CD8-positive, alpha-beta memory T cell (primary cell): ENCODE data around the gene CELSR2. TPM values are rescaled to one million over a fixed set of nuclear protein-coding genes. Genes with fewer than 3 reads are reported as not detected.

Source experiments
- CTCF ChIA-PET: fragments of 350-600 bp; sonication (Branson Sonifier 250); formaldehyde crosslinking; loops from one replicate; lab custom pipeline; 2021; ENCODE audit warnings: antibody characterized with exemption; lab: Charles Lee
- POLR2A ChIA-PET: fragments of 350-600 bp; sonication (Branson Sonifier 250); formaldehyde crosslinking; loops from one replicate; lab custom pipeline; 2021; ENCODE audit warnings: antibody characterized with exemption; lab: Charles Lee
- DNase-seq, 5 donors: peaks; one replicate each; pipeline versions ENCODE4 v3.0.0 to v3.0.0-alpha.2; 2020 to 2022; ENCODE audit warnings: mixed read lengths in 1 of 5
- H3K27ac ChIP-seq: one replicate; pipeline ENCODE4 v1.7.0; 2013; ENCODE audit warnings: low read depth, mild to moderate bottlenecking, low read length, moderate library complexity
- H3K27me3 ChIP-seq: 2 replicates; pipeline ENCODE4 v1.7.0; 2013; ENCODE audit warnings: low read length, mild to moderate bottlenecking; ENCODE audit not compliant: insufficient read depth, poor library complexity, severe bottlenecking
- H3K36me3 ChIP-seq: 2 replicates; pipeline ENCODE4 v1.7.0; 2013; ENCODE audit warnings: mild to moderate bottlenecking, low read length, moderate library complexity; ENCODE audit not compliant: insufficient read depth
- H3K4me1 ChIP-seq: 2 replicates; pipeline ENCODE4 v1.7.0; 2013; ENCODE audit warnings: mild to moderate bottlenecking, low read length, moderate library complexity; ENCODE audit not compliant: insufficient read depth
- H3K4me3 ChIP-seq: 2 replicates; pipeline ENCODE4 v1.7.0; 2013; ENCODE audit warnings: mild to moderate bottlenecking, low read length
- H3K9me3 ChIP-seq: 2 replicates; pipeline ENCODE4 v1.7.0; 2013; ENCODE audit warnings: mild to moderate bottlenecking, low read length
- H3K27ac Mint-ChIP-seq, 8 donors: one replicate each; pipeline ENCODE4 v1.8.0; 2020 to 2021; ENCODE audit warnings: mixed read lengths in 8 of 8, mild to moderate bottlenecking in 6 of 8, inconsistent platforms in 3 of 8, moderate library complexity in 3 of 8
- H3K27me3 Mint-ChIP-seq, 2 donors: one replicate each; pipeline ENCODE4 v1.8.0; 2020 to 2021; ENCODE audit warnings: mixed read lengths in 2 of 2, mild to moderate bottlenecking in 1 of 2, moderate library complexity in 1 of 2
- H3K36me3 Mint-ChIP-seq, 3 donors: one replicate each; pipeline ENCODE4 v1.8.0; 2020 to 2021; ENCODE audit warnings: mixed read lengths in 3 of 3, inconsistent platforms in 1 of 3, mild to moderate bottlenecking in 1 of 3
- H3K4me1 Mint-ChIP-seq, 3 donors: one replicate each; pipeline ENCODE4 v1.8.0; 2020 to 2021; ENCODE audit warnings: mixed read lengths in 3 of 3, inconsistent platforms in 1 of 3, mild to moderate bottlenecking in 1 of 3
- H3K4me3 Mint-ChIP-seq, 7 donors: one replicate each; pipeline ENCODE4 v1.8.0; 2020 to 2021; ENCODE audit warnings: mixed read lengths in 7 of 7, mild to moderate bottlenecking in 6 of 7, moderate library complexity in 4 of 7, inconsistent platforms in 2 of 7
- H3K9me3 Mint-ChIP-seq, 5 donors: one replicate each; pipeline ENCODE4 v1.8.0; 2020 to 2022; ENCODE audit warnings: mixed read lengths in 5 of 5, mild to moderate bottlenecking in 3 of 5, moderate library complexity in 2 of 5, inconsistent platforms in 1 of 5
- polyA plus RNA-seq: library from polyadenylated mRNA; unstranded; fragments of 300-500 nt; fragmentation: Illumina TruSeq; gene quantifications from one replicate; pipeline ENCODE4 v1.2.3, GENCODE V29; 2021
- total RNA-seq, 2 experiments: library from RNA; stranded (reverse); gene quantifications; one replicate each; pipeline ENCODE4 v1.2.3, GENCODE V29; 2021

CELSR2 gene
- total and polyA plus RNA-seq, 3 experiments from 2014 or later, result 0.77 to 2.8 (median 2.7) TPM

- CTCF ChIA-PET, result interaction anchor here (1.0 kb wide), 1 partner anchor 11 kb away, joined by 3 read pairs; no protein-coding TSS in a partner anchor
- H3K27ac ChIP-seq, result no peak overlapping the region
Measured at GRCh38 chr1:109242387-109242786, 7.0 kb upstream of the CELSR2 start.

GRCh38 chr1:109243221-109243620, 6.1 kb upstream of the CELSR2 start:
- Histone ChIP-seq H3K9me3 (no peaks in the 10 kb centered on the region), H3K27me3 (no peaks in the 10 kb centered on the region), H3K4me1 (peaks cover 12% of the 10 kb centered on the region), H3K36me3 (no peaks in the 10 kb centered on the region), H3K4me3 (no peak overlapping the region), H3K27ac (no peak overlapping the region)
- POLR2A ChIA-PET, result interaction anchor here (0.5 kb wide), 1 partner anchor 184 kb away, joined by 4 read pairs; no protein-coding TSS in a partner anchor
- DNase-seq, result no peak
- CTCF ChIA-PET, result interaction anchor here (1.0 to 1.2 kb wide), 2 partner anchors 29 to 250 kb away, joined by 3 to 4 read pairs; partner anchors contain the start of gene SARS1
- peaks cover 0 to 11% (median 2%) of the 10 kb centered on the region in 3 donors for H3K36me3 Mint-ChIP-seq
- H3K9me3 Mint-ChIP-seq, result no peaks in the 10 kb centered on the region
- peak overlapping the region in 1 of 7 donors; percentile 36 for H3K4me3 Mint-ChIP-seq
- peaks cover 16 to 18% (median 17%) of the 10 kb centered on the region in 3 donors for H3K4me1 Mint-ChIP-seq
- H3K27me3 Mint-ChIP-seq, result peaks cover 8 to 15% of the 10 kb centered on the region in 2 donors
- H3K27ac Mint-ChIP-seq, result peak overlapping the region in 1 of 8 donors; percentile 89

More at GRCh38 chr1:109242387-109242786, 7.0 kb upstream of the CELSR2 start:
- H3K27ac Mint-ChIP-seq, result peak overlapping the region in 3 of 8 donors; percentile 30 to 51 (median 32)
- peaks cover 0 to 20% (median 4%) of the 10 kb centered on the region in 3 donors for H3K36me3 Mint-ChIP-seq
- Histone ChIP-seq H3K4me1 (peaks cover 12% of the 10 kb centered on the region), H3K27me3 (no peaks in the 10 kb centered on the region), H3K36me3 (no peaks in the 10 kb centered on the region), H3K9me3 (no peaks in the 10 kb centered on the region), H3K4me3 (no peak overlapping the region)
- no peaks in the 10 kb centered on the region for H3K9me3 Mint-ChIP-seq
- peaks cover 16 to 18% (median 17%) of the 10 kb centered on the region in 3 donors for H3K4me1 Mint-ChIP-seq
- no peak overlapping the region for H3K4me3 Mint-ChIP-seq
- peaks cover 5 to 11% of the 10 kb centered on the region in 2 donors for H3K27me3 Mint-ChIP-seq
- POLR2A ChIA-PET, result interaction anchor here (0.7 kb wide), 1 partner anchor 24 kb away, joined by 3 read pairs; no protein-coding TSS in a partner anchor
- DNase-seq, result no peak

- no peak overlapping the region for H3K27ac Mint-ChIP-seq
- no peaks in the 10 kb centered on the region for H3K9me3 ChIP-seq
- no peaks in the 10 kb centered on the region for H3K36me3 ChIP-seq
- peaks cover 18 to 20% (median 18%) of the 10 kb centered on the region in 3 donors for H3K4me1 Mint-ChIP-seq
- CTCF ChIA-PET, result interaction anchor here (1.0 to 1.2 kb wide), 2 partner anchors 30 to 249 kb away, joined by 3 to 4 read pairs; partner anchors contain the start of gene SARS1
- no peak overlapping the region for H3K4me3 Mint-ChIP-seq
- H3K36me3 Mint-ChIP-seq, result peaks cover 0 to 4% (median 0%) of the 10 kb centered on the region in 3 donors
- peaks cover 9 to 16% of the 10 kb centered on the region in 2 donors for H3K27me3 Mint-ChIP-seq
- no peak overlapping the region for H3K27ac ChIP-seq
- no peaks in the 10 kb centered on the region for H3K27me3 ChIP-seq
- no peak for DNase-seq
- H3K4me1 ChIP-seq, result peaks cover 14% of the 10 kb centered on the region
- no peaks in the 10 kb centered on the region for H3K9me3 Mint-ChIP-seq
- H3K4me3 ChIP-seq, result no peak overlapping the region
- POLR2A ChIA-PET, result no interaction called here
Measured at GRCh38 chr1:109243860-109244552, 5.3 kb upstream of the CELSR2 start.

GRCh38 chr1:109246141-109246551, 3.2 kb upstream of the CELSR2 start:
- H3K36me3 Mint-ChIP-seq, result no peaks in the 10 kb centered on the region
- no peak overlapping the region for H3K4me3 ChIP-seq
- no peaks in the 10 kb centered on the region for H3K9me3 Mint-ChIP-seq
- DNase-seq, result no peak
- ChIA-PET POLR2A (interaction anchor here (0.6 kb wide), 3 partner anchors 32 to 657 kb away, joined by 3 to 4 read pairs (median 4); no protein-coding TSS in a partner anchor), CTCF (interaction anchor here (0.6 to 1.7 kb wide), 2 partner anchors 10 to 32 kb away, joined by 3 to 5 read pairs; no protein-coding TSS in a partner anchor)
- no peaks in the 10 kb centered on the region for H3K36me3 ChIP-seq
- no peaks in the 10 kb centered on the region for H3K27me3 ChIP-seq
- H3K27ac Mint-ChIP-seq, result peak overlapping the region in 2 of 8 donors; percentile 39 to 47
- H3K27me3 Mint-ChIP-seq, result peaks cover 12 to 20% of the 10 kb centered on the region in 2 donors
- peaks cover 16% of the 10 kb centered on the region for H3K4me1 ChIP-seq
- H3K4me3 Mint-ChIP-seq, result peak overlapping the region in 1 of 7 donors; percentile 27
- H3K27ac ChIP-seq, result no peak overlapping the region
- peaks cover 18 to 27% (median 21%) of the 10 kb centered on the region in 3 donors for H3K4me1 Mint-ChIP-seq
- no peaks in the 10 kb centered on the region for H3K9me3 ChIP-seq

GRCh38 chr1:109247401-109248365, 1.7 kb upstream of the CELSR2 start:
- DNase-seq, result no peak
- ChIA-PET CTCF (interaction anchor here (1.5 to 5.4 kb wide), 3 partner anchors 8 to 284 kb away, joined by 5 to 14 read pairs (median 5); no protein-coding TSS in a partner anchor), POLR2A (no interaction called here)
- Histone ChIP-seq H3K4me1 (peaks cover 6% of the 10 kb centered on the region), H3K9me3 (no peaks in the 10 kb centered on the region), H3K36me3 (no peaks in the 10 kb centered on the region), H3K4me3 (no peak overlapping the region), H3K27ac (no peak overlapping the region), H3K27me3 (no peaks in the 10 kb centered on the region)
- no peaks in the 10 kb centered on the region for H3K36me3 Mint-ChIP-seq
- peaks cover 6 to 22% (median 6%) of the 10 kb centered on the region in 3 donors for H3K4me1 Mint-ChIP-seq
- no peak overlapping the region for H3K27ac Mint-ChIP-seq
- H3K4me3 Mint-ChIP-seq, result peak overlapping the region in 3 of 7 donors; percentile 12 to 32 (median 24)
- peaks cover 12 to 20% of the 10 kb centered on the region in 2 donors for H3K27me3 Mint-ChIP-seq
- no peaks in the 10 kb centered on the region for H3K9me3 Mint-ChIP-seq

- peaks cover 5 to 29% (median 8%) of the 10 kb centered on the region in 3 donors for H3K4me1 Mint-ChIP-seq
- Histone ChIP-seq H3K4me1 (peaks cover 6% of the 10 kb centered on the region), H3K9me3 (no peaks in the 10 kb centered on the region), H3K27me3 (no peaks in the 10 kb centered on the region), H3K27ac (no peak overlapping the region), H3K4me3 (no peak overlapping the region), H3K36me3 (no peaks in the 10 kb centered on the region)
- H3K27ac Mint-ChIP-seq, result no peak overlapping the region
- no peaks in the 10 kb centered on the region for H3K36me3 Mint-ChIP-seq
- ChIA-PET POLR2A (no interaction called here), CTCF (interaction anchor here (5.4 kb wide), 1 partner anchor 9 kb away, joined by 14 read pairs; no protein-coding TSS in a partner anchor)
- no peaks in the 10 kb centered on the region for H3K9me3 Mint-ChIP-seq
- DNase-seq, result no peak
- peak overlapping the region in 1 of 7 donors; percentile 23 for H3K4me3 Mint-ChIP-seq
- peaks cover 12 to 20% of the 10 kb centered on the region in 2 donors for H3K27me3 Mint-ChIP-seq
Measured at GRCh38 chr1:109248444-109248796, 919 bp upstream of the CELSR2 start.

- Histone ChIP-seq H3K27me3 (no peaks in the 10 kb centered on the region), H3K9me3 (no peaks in the 10 kb centered on the region), H3K4me3 (peak overlapping the region; percentile 37), H3K36me3 (no peaks in the 10 kb centered on the region), H3K4me1 (peaks cover 6% of the 10 kb centered on the region), H3K27ac (no peak overlapping the region)
- H3K27me3 Mint-ChIP-seq, result peaks cover 12 to 13% of the 10 kb centered on the region in 2 donors
- POLR2A ChIA-PET, result no interaction called here
- CTCF ChIA-PET, result interaction anchor here (2.2 to 5.4 kb wide), 2 partner anchors 10 to 283 kb away, joined by 6 to 14 read pairs; no protein-coding TSS in a partner anchor
- no peaks in the 10 kb centered on the region for H3K9me3 Mint-ChIP-seq
- H3K27ac Mint-ChIP-seq, result peak overlapping the region in 1 of 8 donors; percentile 90
- H3K36me3 Mint-ChIP-seq, result no peaks in the 10 kb centered on the region
- H3K4me1 Mint-ChIP-seq, result peaks cover 5 to 34% (median 9%) of the 10 kb centered on the region in 3 donors
- H3K4me3 Mint-ChIP-seq, result peak overlapping the region in 6 of 7 donors; percentile 48 to 86 (median 64)
- DNase-seq, result peak in 1 of 5 donors; percentile 6
Measured at GRCh38 chr1:109249654-109250401, 489 bp downstream of the CELSR2 start.
